GM23338 (cell line): ENCODE measurements around the gene GDPD2. TPM values are rescaled to one million over a fixed set of nuclear protein-coding genes. Genes with fewer than 3 reads are reported as not detected.
A peak's percentile ranks its signal among the peaks of the same experiment; 100 is the strongest.

Experiments
- ATAC-seq: fragments of 200-7000 bp; cut with Tn5 transposase; 3 replicates; pipeline ENCODE4 v1.9.1; 2020
- DNase-seq: peaks from one replicate; pipeline ENCODE4 v3.0.0-alpha.2; 2015; ENCODE audit warnings: low spot score
- H2AFZ ChIP-seq: fragments of 200-600 bp; sonication (generic); 2 replicates; pipeline ENCODE4 v1.8.0; 2016; ENCODE audit warnings: antibody characterized with exemption, mild to moderate bottlenecking, moderate library complexity
- H3F3A ChIP-seq: fragments of 200-600 bp; sonication (generic); replicated peaks from 2 replicates; pipeline ENCODE4 v1.8.0; 2017; ENCODE audit warnings: antibody characterized with exemption, mixed run types, low read depth
- H3K27ac ChIP-seq: fragments of 200-600 bp; sonication (generic); 2 replicates; pipeline ENCODE4 v1.6.1; 2016; ENCODE audit warnings: low read depth
- H3K27me3 ChIP-seq: fragments of 200-600 bp; sonication (generic); 2 replicates; pipeline ENCODE4 v1.8.0; 2016; ENCODE audit warnings: mild to moderate bottlenecking, mixed run types, moderate library complexity; ENCODE audit not compliant: insufficient read depth
- H3K36me3 ChIP-seq: fragments of 200-600 bp; sonication (generic); 2 replicates; pipeline ENCODE4 v1.8.0; 2016; ENCODE audit warnings: mild to moderate bottlenecking; ENCODE audit not compliant: insufficient read depth
- H3K4me1 ChIP-seq: fragments of 200-600 bp; sonication (generic); 2 replicates; pipeline ENCODE4 v1.8.0; 2016; ENCODE audit warnings: mild to moderate bottlenecking, moderate library complexity; ENCODE audit not compliant: insufficient read depth
- H3K4me2 ChIP-seq: fragments of 200-600 bp; sonication (generic); 2 replicates; pipeline ENCODE4 v1.7.1; 2017; ENCODE audit warnings: mixed run types
- H3K4me3 ChIP-seq: fragments of 200-600 bp; sonication (generic); 2 replicates; pipeline ENCODE4 v1.6.1; 2016; ENCODE audit warnings: mixed run types
- H3K79me2 ChIP-seq: fragments of 200-600 bp; sonication (generic); replicated peaks from 2 replicates; pipeline ENCODE4 v1.8.0; 2017; ENCODE audit warnings: mild to moderate bottlenecking; ENCODE audit not compliant: insufficient read depth
- H3K9me2 ChIP-seq: fragments of 200-600 bp; sonication (generic); 2 replicates; pipeline ENCODE4 v1.8.0; 2017; ENCODE audit not compliant: insufficient read depth
- H4K20me1 ChIP-seq: fragments of 200-600 bp; sonication (generic); replicated peaks from 2 replicates; pipeline ENCODE4 v1.8.0; 2017; ENCODE audit warnings: mild to moderate bottlenecking; ENCODE audit not compliant: insufficient read depth
- H3K27ac Mint-ChIP-seq: 2 replicates; pipeline ENCODE4 v1.8.0; 2020; ENCODE audit warnings: inconsistent platforms, mild to moderate bottlenecking, moderate library complexity, mixed read lengths
- H3K27me3 Mint-ChIP-seq: 3 replicates; pipeline ENCODE4 v1.8.0; 2022; ENCODE audit warnings: low read depth, mild to moderate bottlenecking, moderate library complexity, mixed read lengths, inconsistent platforms; ENCODE audit not compliant: insufficient read depth, poor library complexity
- H3K36me3 Mint-ChIP-seq: 3 replicates; pipeline ENCODE4 v1.8.0; 2021; ENCODE audit warnings: low read depth, mild to moderate bottlenecking, inconsistent platforms, moderate library complexity, mixed read lengths
- H3K4me1 Mint-ChIP-seq: 3 replicates; pipeline ENCODE4 v1.8.0; 2020; ENCODE audit warnings: mild to moderate bottlenecking, inconsistent platforms, mixed read lengths
- H3K4me3 Mint-ChIP-seq: 3 replicates; pipeline ENCODE4 v1.8.0; 2021; ENCODE audit warnings: moderate library complexity, mild to moderate bottlenecking, inconsistent platforms, mixed read lengths
- H3K9me3 Mint-ChIP-seq: 3 replicates; pipeline ENCODE4 v1.8.0; 2020; ENCODE audit warnings: moderate library complexity, mild to moderate bottlenecking, inconsistent platforms, mixed read lengths
- CREB1 ChIP-seq: fragments of 250-450 bp; sonication (Bioruptor Pico); IDR thresholded peaks from 2 replicates; pipeline ENCODE4 v1.5.0; 2020; ENCODE audit warnings: low read depth, mild to moderate bottlenecking, moderate library complexity
- ETS1 ChIP-seq: IDR thresholded peaks from 2 replicates; pipeline ENCODE4 v1.6.1; 2016; ENCODE audit warnings: antibody characterized with exemption
- EZH2 ChIP-seq: fragments of 200-600 bp; sonication (generic); IDR thresholded peaks from one replicate; pipeline ENCODE4 v1.8.0; 2017; ENCODE audit warnings: antibody characterized with exemption, mild to moderate bottlenecking, low read depth; ENCODE audit not compliant: unreplicated experiment
- EZH2phosphoT487 ChIP-seq: fragments of 200-600 bp; sonication (generic); IDR thresholded peaks from one replicate; pipeline ENCODE4 v1.8.1; 2018; ENCODE audit warnings: antibody characterized with exemption; ENCODE audit not compliant: unreplicated experiment
- JUNB ChIP-seq: IDR thresholded peaks from one replicate; pipeline ENCODE4 v1.6.1; 2016; ENCODE audit warnings: antibody characterized with exemption; ENCODE audit not compliant: unreplicated experiment
- NANOG ChIP-seq: IDR thresholded peaks from 2 replicates; pipeline ENCODE4 v1.6.1; 2016; ENCODE audit warnings: antibody characterized with exemption, borderline replicate concordance
- POLR2AphosphoS5 ChIP-seq: IDR thresholded peaks from 2 replicates; pipeline ENCODE4 v1.6.1; 2016; ENCODE audit warnings: antibody characterized with exemption, low read depth
- REST ChIP-seq: IDR thresholded peaks from one replicate; pipeline ENCODE4 v1.6.1; 2018; ENCODE audit warnings: antibody characterized with exemption; ENCODE audit not compliant: unreplicated experiment
- STAT1 ChIP-seq: IDR thresholded peaks from one replicate; pipeline ENCODE4 v1.6.1; 2016; ENCODE audit warnings: antibody characterized with exemption; ENCODE audit not compliant: unreplicated experiment
- ZNF114 ChIP-seq: fragments of 250-450 bp; sonication (Bioruptor Pico); IDR thresholded peaks from 2 replicates; pipeline ENCODE4 v1.5.0; 2020; ENCODE audit warnings: mild to moderate bottlenecking, moderate library complexity
- ZNF331 ChIP-seq: fragments of 250-450 bp; sonication (Bioruptor Pico); IDR thresholded peaks from 2 replicates; pipeline ENCODE4 v1.5.0; 2020; ENCODE audit warnings: low read depth, mild to moderate bottlenecking, moderate library complexity
- ZNF462 ChIP-seq: fragments of 250-450 bp; sonication (Bioruptor Pico); IDR thresholded peaks from 2 replicates; pipeline ENCODE4 v1.5.0; 2020; ENCODE audit warnings: mild to moderate bottlenecking, moderate library complexity
- polyA plus RNA-seq: library from polyadenylated mRNA; unstranded; fragments of >200 nt; fragmentation: Nextera tagmentation; extraction: Ambion mirVana; gene quantifications from 2 replicates; pipeline ENCODE4 v1.2.1, GENCODE V29; 2016
- total RNA-seq: library from RNA; depleted of rRNA; stranded (reverse); fragments of >200 nt; shearing (Covaris generic); gene quantifications from 2 replicates; pipeline ENCODE4 v1.2.3, GENCODE V29; 2014
- TF ChIP-seq, protein P1 (sequence below), 2 experiments: fragments of 200-600 bp in 1 of 2; sonication (generic) in 1 of 2; conservative IDR thresholded peaks; 2 replicates each; pipeline versions ENCODE4 v1.5.1 to v1.6.1; 2016 to 2017; ENCODE audit warnings: antibody characterized with exemption in 2 of 2, low read depth in 2 of 2, mild to moderate bottlenecking in 2 of 2, moderate library complexity in 1 of 2

The GDPD2 gene
- total and polyA plus RNA-seq, 2 experiments from 2014 or later = 5.2 to 11.3 TPM

DNA sequence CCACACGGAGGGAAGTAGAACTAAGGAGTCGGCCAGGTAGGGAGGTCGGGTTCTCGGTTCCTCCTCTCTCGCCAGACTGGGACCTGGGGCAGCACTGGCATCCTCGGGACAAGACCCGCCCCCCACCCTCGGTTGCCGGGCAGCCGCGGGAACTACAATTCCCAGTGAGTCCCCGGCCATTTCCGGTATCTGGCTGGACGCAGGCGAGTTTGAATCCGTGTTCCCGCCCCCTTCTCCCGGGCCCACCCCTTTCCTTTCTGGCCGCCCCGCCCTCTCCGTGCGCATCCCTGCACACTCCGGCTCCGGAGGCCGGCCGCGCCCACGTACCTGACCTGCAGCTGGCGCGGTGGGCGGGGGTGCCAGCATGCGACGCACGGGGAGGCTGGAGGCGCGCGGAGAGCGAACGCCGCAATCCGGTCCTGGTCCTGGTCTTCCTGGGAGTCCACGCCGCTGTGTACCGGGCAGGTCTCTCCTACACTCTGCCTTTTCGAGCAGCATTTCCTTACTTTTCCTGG, 11.3 kb downstream of the GDPD2 start:
- no peaks in the 10 kb centered on the region for H3K9me2 ChIP-seq
- H3K36me3 ChIP-seq = no peaks in the 10 kb centered on the region
- Mint-ChIP-seq H3K27me3 (peaks cover 4% of the 10 kb centered on the region), H3K4me1 (peaks cover 20% of the 10 kb centered on the region), H3K4me3 (peak overlapping the region; percentile 90), H3K27ac (peak overlapping the region; percentile 98), H3K36me3 (peaks cover 20% of the 10 kb centered on the region), H3K9me3 (no peaks in the 10 kb centered on the region)
- peak overlapping the region; percentile 90 for H2AFZ ChIP-seq
- H3F3A ChIP-seq = no peaks in the 10 kb centered on the region
- H3K79me2 ChIP-seq = no peaks in the 10 kb centered on the region
- H3K4me1 ChIP-seq = no peaks in the 10 kb centered on the region; the same call in 1 of the 2 replicates
- H3K4me2 ChIP-seq = peak overlapping the region; percentile 83
- ATAC-seq = peak; percentile 83
- no peak for TF ChIP-seq ZNF462 (CRISPR knock-in tag)
- TF ChIP-seq, protein P1, sequence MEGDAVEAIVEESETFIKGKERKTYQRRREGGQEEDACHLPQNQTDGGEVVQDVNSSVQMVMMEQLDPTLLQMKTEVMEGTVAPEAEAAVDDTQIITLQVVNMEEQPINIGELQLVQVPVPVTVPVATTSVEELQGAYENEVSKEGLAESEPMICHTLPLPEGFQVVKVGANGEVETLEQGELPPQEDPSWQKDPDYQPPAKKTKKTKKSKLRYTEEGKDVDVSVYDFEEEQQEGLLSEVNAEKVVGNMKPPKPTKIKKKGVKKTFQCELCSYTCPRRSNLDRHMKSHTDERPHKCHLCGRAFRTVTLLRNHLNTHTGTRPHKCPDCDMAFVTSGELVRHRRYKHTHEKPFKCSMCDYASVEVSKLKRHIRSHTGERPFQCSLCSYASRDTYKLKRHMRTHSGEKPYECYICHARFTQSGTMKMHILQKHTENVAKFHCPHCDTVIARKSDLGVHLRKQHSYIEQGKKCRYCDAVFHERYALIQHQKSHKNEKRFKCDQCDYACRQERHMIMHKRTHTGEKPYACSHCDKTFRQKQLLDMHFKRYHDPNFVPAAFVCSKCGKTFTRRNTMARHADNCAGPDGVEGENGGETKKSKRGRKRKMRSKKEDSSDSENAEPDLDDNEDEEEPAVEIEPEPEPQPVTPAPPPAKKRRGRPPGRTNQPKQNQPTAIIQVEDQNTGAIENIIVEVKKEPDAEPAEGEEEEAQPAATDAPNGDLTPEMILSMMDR (conservative IDR thresholded peaks at IDR 0.05; ENCODE audit: low read depth in 2 of 2) = no peak
- TF ChIP-seq EZH2 = no peak
- TF ChIP-seq NANOG = no peak
- TF ChIP-seq EZH2phosphoT487 = no peak
- TF ChIP-seq POLR2AphosphoS5 = peak; percentile 72
- no peak for TF ChIP-seq CREB1
- TF ChIP-seq ZNF114 (CRISPR knock-in tag) = no peak
- peak; percentile 37; the same call in 1 of the 2 replicates for TF ChIP-seq ETS1
- TF ChIP-seq REST = no peak
- no peak for TF ChIP-seq ZNF331 (CRISPR knock-in tag)
- TF ChIP-seq STAT1 = no peak
- no peak for TF ChIP-seq JUNB
- H4K20me1 ChIP-seq = no peaks in the 10 kb centered on the region
- peak overlapping the region; percentile 81 for H3K4me3 ChIP-seq
- no peaks in the 10 kb centered on the region for H3K27me3 ChIP-seq
- H3K27ac ChIP-seq = peak overlapping the region; percentile 81
- peak; percentile 90 for DNase-seq
